ENCODE results near the gene RNU5B-1. TPM values are rescaled to one million over a fixed set of nuclear protein-coding genes. Genes with fewer than 3 reads are reported as not detected.

The RNU5B-1 gene
- total RNA-seq, 1 donor from 2014 or later: 47.6 TPM

DNA sequence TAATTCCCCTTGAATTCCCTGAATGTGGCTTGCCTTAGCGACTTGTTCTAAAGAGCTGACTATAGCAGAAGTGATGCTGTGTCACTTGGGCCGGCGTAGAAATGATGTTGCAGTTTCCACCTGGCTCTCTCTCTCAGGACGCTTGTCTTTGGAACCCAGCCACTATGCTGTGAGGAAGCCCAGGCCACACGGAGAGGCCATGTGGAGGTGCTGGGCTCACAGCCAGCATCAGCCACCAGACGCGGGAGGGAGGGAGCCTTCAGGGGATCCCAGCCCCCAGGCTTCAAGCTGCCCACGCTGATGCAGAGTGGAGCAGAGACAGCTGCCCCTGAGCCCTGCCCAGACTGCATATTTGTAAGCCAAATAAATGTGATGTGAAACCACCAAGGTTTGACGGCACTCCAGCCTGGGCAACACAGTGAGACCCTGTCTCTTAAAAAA is 18.6 kb downstream of the RNU5B-1 start:
- TF ChIP-seq, protein P1, sequence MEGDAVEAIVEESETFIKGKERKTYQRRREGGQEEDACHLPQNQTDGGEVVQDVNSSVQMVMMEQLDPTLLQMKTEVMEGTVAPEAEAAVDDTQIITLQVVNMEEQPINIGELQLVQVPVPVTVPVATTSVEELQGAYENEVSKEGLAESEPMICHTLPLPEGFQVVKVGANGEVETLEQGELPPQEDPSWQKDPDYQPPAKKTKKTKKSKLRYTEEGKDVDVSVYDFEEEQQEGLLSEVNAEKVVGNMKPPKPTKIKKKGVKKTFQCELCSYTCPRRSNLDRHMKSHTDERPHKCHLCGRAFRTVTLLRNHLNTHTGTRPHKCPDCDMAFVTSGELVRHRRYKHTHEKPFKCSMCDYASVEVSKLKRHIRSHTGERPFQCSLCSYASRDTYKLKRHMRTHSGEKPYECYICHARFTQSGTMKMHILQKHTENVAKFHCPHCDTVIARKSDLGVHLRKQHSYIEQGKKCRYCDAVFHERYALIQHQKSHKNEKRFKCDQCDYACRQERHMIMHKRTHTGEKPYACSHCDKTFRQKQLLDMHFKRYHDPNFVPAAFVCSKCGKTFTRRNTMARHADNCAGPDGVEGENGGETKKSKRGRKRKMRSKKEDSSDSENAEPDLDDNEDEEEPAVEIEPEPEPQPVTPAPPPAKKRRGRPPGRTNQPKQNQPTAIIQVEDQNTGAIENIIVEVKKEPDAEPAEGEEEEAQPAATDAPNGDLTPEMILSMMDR (IDR thresholded peaks at IDR 0.05): no peak
- no peak overlapping the region for H3K4me3 ChIP-seq
- H3K27ac ChIP-seq: no peak overlapping the region
- intact Hi-C loops (cut with DNase I): no loop called here
- peaks cover 9% of the 10 kb centered on the region for H3K27me3 ChIP-seq (ENCODE audit: low read depth)
- peaks cover 5% of the 10 kb centered on the region for H3K4me1 ChIP-seq
- DNase-seq (no peak), ATAC-seq (no peak)
- no peaks in the 10 kb centered on the region for H3K36me3 ChIP-seq
- no peaks in the 10 kb centered on the region for H3K9me3 ChIP-seq

DNA sequence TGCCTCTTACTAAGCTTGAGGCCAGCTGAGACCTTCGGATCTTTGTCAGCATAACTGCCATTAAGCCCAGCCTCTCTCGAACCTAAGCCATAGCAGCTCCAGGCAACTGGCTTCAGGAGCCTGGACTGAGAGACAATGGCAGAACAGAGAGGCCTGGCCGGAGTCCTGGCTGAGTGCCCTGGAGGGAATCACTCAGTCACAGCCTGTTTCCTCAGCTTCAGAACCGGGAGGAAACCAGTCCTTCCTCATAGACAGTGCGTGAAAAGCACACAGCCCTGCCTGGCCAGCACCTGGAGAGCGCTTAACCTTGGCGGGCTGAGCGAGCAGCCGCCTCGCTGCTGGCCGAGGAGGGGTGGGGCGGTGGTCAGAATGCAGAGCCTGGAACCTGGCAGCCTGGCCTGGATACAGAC is 21.6 kb downstream of the RNU5B-1 start:
- H3K27ac ChIP-seq: no peak overlapping the region
- no peak overlapping the region for H3K4me3 ChIP-seq
- H3K9me3 ChIP-seq: no peaks in the 10 kb centered on the region
- no peaks in the 10 kb centered on the region for H3K36me3 ChIP-seq
- TF ChIP-seq, protein P1 (IDR thresholded peaks at IDR 0.05): no peak
- DNase-seq (no peak), ATAC-seq (peak in 1 of 2 donors; percentile 31)
- H3K27me3 ChIP-seq (ENCODE audit: low read depth): peaks cover 9% of the 10 kb centered on the region
- intact Hi-C loops (cut with DNase I): no loop called here
- H3K4me1 ChIP-seq: peaks cover 5% of the 10 kb centered on the region

DNA sequence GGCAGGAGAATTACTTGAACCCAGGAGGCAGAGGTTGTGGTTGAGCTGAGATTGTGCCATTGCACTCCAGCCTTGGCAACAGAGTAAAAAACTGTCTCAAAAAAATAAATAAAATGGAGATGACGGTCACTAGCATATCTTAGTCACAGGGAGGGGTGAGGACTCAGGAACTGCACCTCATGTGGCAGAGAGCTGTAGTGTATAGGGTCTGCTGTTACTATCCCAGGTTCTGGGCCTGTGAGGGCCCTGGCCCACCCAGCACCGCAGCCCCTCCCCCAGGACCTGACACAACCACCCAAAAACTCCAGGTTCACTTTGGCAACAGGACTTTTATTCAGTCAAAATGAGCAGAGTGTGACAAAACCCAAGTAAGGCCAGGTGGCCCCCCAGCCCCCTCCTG is 22.3 kb downstream of the RNU5B-1 start:
- peaks cover 9% of the 10 kb centered on the region for H3K27me3 ChIP-seq (ENCODE audit: low read depth)
- TF ChIP-seq, protein P1 (IDR thresholded peaks at IDR 0.05): no peak
- DNase-seq (no peak), ATAC-seq (no peak)
- H3K4me1 ChIP-seq: peaks cover 5% of the 10 kb centered on the region
- H3K4me3 ChIP-seq: no peak overlapping the region
- H3K36me3 ChIP-seq: no peaks in the 10 kb centered on the region
- intact Hi-C loops (cut with DNase I): no loop called here
- no peaks in the 10 kb centered on the region for H3K9me3 ChIP-seq
- no peak overlapping the region for H3K27ac ChIP-seq

DNA sequence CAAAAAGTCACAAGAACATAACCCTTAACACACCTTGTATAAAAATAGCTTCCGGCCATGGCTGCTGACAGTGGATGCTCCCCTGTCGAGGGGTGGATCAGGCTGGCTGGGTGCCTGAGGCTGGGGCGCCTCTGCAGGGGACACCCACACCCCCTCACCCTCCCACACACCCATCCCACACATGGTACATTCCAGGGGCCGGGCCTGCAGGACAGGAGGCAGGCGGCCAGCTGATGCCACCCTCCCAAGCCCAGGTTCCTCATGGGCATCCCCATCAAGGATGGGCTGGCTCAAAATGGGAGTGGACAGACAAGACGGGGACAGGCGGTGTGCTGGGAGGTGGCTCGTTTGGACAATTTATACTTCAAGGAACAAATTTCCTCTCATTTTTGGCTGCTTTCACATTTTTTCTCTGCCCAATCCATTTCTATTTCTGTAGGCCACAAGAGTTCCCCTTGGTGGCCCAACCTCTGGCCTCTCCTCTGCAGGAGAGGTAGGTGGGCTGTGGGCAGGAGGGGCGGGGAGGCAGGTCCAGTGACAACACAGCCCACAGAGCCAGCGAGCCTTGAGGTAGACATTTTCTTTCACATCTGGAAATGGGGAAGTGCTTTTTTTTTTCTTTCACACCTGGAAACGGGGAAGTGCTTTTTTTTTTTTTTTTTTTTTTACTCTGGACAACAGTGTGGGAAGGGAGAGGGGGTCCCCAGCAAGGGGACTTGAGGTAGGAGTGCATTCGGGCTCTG is 23.3 kb downstream of the RNU5B-1 start:
- no peak overlapping the region for H3K27ac ChIP-seq

DNA sequence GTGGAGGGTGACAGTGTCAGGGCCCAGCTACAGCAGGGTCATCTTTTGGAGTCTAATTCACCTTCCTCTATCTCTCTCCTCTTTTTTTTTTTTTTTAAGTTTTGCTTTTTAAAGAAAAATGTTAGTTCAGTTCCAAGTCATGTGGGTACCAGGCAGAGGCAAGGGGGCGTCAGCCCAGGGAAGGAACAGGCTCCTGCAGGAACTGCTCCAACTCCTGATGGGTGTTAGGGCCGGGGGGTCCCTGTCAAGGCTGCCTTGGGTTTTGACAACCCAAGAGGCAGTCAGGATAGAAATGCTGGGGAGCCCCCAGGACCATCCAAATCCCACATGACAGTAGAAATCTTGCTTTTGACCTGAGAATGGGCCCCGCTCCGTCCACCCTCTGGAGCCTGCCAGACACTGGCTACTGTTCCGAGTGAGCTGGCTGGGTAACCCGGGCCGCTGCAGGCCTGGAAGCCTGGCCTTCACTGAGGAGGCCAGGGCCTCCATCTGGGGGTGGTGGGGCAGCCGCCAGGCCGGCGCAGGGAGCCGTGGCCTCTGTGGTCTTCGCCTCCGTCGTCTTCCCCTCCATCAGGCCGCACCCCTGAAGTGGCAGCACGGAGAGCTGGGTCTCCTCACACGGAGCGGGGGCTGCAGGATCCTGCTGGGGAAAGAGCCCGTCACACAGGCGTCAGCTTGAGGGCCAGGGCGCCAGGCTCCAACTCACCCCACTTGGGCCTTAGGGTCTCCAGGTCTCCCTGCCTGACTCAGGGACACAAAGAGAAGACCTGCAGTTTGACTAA is 24.2 kb downstream of the RNU5B-1 start:
- intact Hi-C loops (cut with DNase I): no loop called here
- peak; percentile 14 for DNase-seq
- TF ChIP-seq, protein P1 (IDR thresholded peaks at IDR 0.05): no peak

More for the DNA sequence above, 23.3 kb downstream of the RNU5B-1 start:
- TF ChIP-seq, protein P1 (IDR thresholded peaks at IDR 0.05): no peak
- DNase-seq (peak; percentile 26), ATAC-seq (no peak)
- no peaks in the 10 kb centered on the region for H3K9me3 ChIP-seq
- H3K27me3 ChIP-seq (ENCODE audit: low read depth): peaks cover 4% of the 10 kb centered on the region
- H3K36me3 ChIP-seq: no peaks in the 10 kb centered on the region
- H3K4me3 ChIP-seq: no peak overlapping the region
- intact Hi-C loops (cut with DNase I): no loop called here
- H3K4me1 ChIP-seq: peaks cover 5% of the 10 kb centered on the region

More for the DNA sequence above, 24.2 kb downstream of the RNU5B-1 start:
- no peaks in the 10 kb centered on the region for H3K9me3 ChIP-seq
- H3K4me3 ChIP-seq: no peak overlapping the region
- no peaks in the 10 kb centered on the region for H3K36me3 ChIP-seq
- no peaks in the 10 kb centered on the region for H3K27me3 ChIP-seq (ENCODE audit: low read depth)
- peaks cover 5% of the 10 kb centered on the region for H3K4me1 ChIP-seq
- no peak overlapping the region for H3K27ac ChIP-seq
- ATAC-seq: no peak
